GM15510 (cell line): ENCODE data around the gene SULF2.

Experiments
- POLR2A ChIP-seq: IDR thresholded peaks from 3 replicates; pipeline ENCODE4 v1.6.1; 2011; ENCODE audit warnings: borderline replicate concordance; ENCODE audit not compliant: insufficient read length; ENCODE audit errors: extremely low read depth

SULF2 gene

DNA sequence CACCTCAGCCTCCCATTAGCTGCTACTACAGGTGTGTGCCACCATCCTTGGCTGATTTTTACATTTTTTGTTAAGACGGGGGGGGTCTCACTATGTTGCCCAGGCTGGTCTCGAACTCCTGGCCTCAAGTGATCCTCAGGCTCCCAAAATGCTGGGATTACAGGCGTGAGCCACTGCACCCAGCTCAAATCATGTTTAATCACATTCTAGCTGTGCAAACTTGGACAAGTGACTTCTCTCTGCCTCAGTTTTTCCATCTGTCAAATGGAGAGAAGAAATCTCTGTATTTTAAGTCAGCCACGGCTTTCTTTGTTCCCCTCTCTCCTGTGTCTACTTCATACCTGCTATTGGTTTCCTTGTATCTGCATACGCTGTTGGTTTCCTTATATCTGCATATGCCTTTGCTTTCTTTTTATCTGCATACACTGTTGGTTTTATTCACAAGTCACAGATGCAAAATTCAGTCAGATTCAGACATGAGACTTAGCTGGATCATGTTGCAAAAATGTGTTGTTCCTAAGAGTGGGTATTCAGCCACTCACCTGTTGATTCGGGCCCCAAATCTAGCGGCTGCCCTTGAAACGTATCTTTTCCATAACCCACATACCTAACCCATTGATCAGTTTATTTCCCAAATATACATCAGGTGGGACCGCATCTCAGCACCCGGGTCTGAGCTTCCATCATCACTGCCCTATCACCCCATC, 30.2 kb downstream of the SULF2 start:
- no peak for TF ChIP-seq POLR2A

DNA sequence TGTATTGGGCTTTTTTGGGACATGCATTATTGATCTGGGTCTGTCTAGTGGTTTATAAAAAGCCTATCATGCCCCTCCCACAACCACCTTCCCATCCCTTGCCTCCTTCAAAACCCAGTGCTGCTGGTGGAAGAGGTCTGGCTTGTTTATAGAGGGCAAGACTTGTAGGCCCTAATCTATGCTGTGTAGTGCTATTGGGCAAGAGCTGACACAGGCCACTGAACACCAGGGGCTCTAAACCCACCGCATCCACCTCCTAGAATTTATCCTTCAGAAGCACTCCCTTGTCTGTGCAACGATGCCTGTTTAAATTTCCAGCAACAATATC, 30.9 kb downstream of the SULF2 start:
- TF ChIP-seq POLR2A, result no peak

- no peak for TF ChIP-seq POLR2A
Observed at GRCh38 chr20:47753576-47754387, 31.5 kb downstream of the SULF2 start.

DNA sequence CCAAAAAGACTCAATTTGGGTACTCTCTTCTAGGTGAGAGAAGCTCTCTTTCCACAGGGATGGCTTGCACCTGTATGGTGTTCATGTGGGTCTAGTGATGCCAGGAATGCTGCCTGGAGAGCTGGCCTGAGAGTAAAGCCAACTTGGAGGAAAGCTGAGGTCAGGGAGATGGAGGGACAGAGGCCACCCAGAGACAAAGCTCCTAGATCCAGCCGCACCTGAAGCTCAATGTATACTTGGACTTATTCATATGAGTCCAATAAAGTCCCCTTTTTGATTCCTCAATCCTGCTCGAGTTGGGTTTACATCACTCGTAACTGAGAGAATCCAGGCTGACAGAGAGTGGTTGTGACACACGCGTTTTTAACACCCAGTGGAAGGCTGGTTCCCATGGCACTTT, 33.8 kb downstream of the SULF2 start:
- no peak for TF ChIP-seq POLR2A

GRCh38 chr20:47749339-47749738, 35.9 kb downstream of the SULF2 start:
- TF ChIP-seq POLR2A, result no peak

DNA sequence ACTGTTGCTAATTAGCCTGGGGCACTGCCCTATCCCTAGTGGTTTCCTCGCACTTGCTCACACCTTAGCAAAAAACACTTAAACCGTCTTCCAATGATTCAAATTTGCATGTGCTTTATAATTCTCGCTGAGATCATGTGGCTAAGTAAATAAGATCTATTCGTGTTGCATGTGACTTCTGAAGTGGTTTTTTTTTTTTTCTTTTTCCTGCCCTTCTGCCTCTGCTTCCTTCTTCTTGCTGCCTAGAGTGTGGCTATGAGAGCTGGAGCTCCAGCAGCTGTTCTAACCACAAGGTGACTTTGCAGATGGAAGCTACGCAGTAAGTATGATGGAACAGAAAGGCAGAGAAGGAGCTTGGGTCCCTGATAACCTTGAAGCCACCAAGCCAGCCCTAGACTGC, 36.5 kb downstream of the SULF2 start:
- TF ChIP-seq POLR2A, result no peak

GRCh38 chr20:47748069-47748468, 37.2 kb downstream of the SULF2 start:
- TF ChIP-seq POLR2A, result no peak

GRCh38 chr20:47747669-47748031, 37.6 kb downstream of the SULF2 start:
- no peak for TF ChIP-seq POLR2A

GRCh38 chr20:47744803-47745202, 40.5 kb downstream of the SULF2 start:
- TF ChIP-seq POLR2A, result no peak

- no peak for TF ChIP-seq POLR2A
Observed at GRCh38 chr20:47743671-47744070, 41.6 kb downstream of the SULF2 start.

DNA sequence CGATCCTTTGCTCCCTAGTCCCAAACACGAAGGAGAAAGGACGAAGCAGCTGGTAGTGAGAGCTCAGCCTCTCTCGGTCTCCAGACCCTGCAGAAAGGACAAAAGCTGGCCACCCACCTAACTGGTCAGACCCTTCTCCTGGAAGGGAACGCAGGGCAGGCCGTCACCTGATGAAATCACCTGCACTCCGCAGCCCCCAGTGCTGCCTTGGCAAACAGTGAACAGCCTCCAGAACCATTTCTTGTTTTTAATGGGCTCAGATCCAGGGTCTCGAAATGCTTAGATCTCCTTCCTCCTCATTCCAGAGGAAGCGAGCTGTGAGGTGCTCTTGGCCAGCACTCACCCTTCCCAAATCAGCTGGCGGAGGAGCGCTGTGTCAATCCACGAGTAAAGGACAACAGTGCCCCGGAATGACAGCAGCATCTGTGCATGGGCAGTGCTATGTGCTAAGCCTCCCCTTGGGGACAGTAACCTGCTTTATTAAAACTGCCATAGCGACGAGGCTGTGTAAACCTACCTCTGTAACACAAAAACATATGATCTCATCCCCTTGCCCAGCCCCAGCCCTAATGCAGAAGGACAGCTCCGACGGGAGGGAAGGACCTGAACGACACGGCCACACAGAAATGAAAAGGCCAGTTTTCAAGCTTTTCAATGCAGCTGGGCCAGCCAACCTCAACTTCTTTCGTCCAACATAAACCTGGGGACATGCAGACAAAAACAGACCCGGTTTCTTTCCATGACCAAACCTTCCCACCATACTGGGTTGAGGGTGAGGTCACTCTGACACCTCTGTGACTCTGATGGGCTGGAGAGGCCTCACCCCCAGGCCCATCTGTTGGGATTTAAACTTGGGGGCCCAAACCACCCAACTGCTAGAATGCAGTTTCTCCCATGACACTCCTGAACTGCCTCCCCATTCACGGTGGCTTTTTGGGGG, 43.3 kb downstream of the SULF2 start:
- TF ChIP-seq POLR2A, result no peak

DNA sequence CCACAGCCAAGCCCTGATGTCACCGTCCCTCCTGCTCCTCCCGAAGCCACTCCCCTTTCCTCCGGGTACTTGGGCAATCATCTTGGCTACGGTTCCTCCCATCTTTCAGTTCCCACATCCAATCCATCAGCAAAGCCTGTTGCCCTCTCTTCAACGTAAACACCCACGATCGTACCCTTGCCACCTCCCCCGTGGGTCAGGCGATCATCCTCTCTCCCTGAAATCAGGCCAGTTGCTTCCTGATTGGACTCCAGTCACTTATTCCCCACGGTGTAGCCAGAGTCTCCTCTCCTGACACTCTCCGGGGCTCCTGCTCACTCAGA, 44.5 kb downstream of the SULF2 start:
- TF ChIP-seq POLR2A, result no peak

DNA sequence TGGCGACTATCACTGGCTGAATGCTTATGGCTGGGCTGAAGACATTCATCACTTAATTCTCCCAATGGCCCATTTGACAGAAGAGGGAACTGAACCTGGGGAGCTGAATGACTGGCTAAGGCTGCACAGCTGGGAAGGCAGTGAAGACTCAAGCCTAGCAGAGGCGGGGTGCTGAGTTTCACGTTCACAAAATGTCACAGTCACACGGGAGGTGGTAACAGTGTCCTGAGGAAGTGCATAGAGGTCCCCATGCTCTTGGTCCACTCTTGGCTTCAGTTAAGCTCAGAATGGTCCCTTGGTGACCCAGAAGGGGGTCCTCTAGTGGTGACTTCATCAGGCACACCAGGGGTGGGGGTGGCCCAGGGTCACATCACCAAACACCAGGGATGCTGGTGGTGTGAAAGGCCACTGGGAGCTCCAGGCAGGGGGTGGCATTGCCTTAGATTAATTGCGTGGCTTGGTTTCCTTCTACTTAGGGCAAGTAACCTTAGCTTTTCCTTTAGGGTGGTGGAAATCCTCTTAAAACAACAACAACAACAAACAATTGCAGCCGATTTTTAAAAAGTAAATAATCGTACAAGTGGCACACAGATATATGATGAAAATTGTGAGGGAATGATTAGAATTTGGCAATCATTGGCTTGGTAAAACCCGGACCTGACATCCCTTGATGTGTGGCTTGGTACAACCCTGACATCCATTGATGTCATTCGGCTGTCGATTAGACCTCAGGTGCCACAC, 45.0 kb downstream of the SULF2 start:
- TF ChIP-seq POLR2A, result no peak

GRCh38 chr20:47737923-47738322, 47.4 kb downstream of the SULF2 start:
- no peak for TF ChIP-seq POLR2A
